ENCODE results near the gene BTNL8.

Gene BTNL8

DNA sequence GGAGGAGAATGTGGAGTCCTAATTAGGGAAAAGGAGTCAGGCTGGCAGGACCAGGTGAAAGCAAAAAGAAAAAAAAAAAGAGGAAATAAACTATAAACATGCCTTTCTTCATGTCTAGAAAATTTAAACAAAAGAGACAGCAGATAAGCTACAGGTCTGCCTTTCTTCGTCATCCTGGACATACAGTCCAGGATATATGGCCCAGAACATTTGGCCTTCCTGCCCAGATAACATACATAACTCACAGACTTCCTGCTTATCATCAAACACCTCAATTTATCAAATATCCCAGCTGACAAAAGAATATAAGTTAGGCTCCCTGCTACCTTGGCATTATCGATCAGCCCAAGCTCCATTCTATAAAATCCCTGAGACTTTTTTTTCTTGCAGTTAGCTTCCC, 11.2 kb downstream of the BTNL8 start:
- TF ChIP-seq FOXM1 (IDR thresholded peaks at IDR 0.05; ENCODE audit: borderline replicate concordance, low read depth) (no peak), TEAD4 (IDR thresholded peaks at IDR 0.05) (no peak), TAF1 (IDR thresholded peaks at IDR 0.05; ENCODE audit: low read depth) (no peak), TCF12 (IDR thresholded peaks at IDR 0.05; ENCODE audit: low read depth) (no peak), NFIC (IDR thresholded peaks at IDR 0.05) (no peak), EP300 (IDR thresholded peaks at IDR 0.05; ENCODE audit: borderline replicate concordance) (no peak), ZBTB7A (IDR thresholded peaks at IDR 0.05; ENCODE audit: low read depth) (no peak), YY1 (IDR thresholded peaks at IDR 0.05; ENCODE audit: low read depth) (no peak), RAD21 (IDR thresholded peaks at IDR 0.05; ENCODE audit: low read depth) (no peak), EGR1 (IDR thresholded peaks at IDR 0.05) (no peak), CEBPB (IDR thresholded peaks at IDR 0.05) (no peak), CREB1 (IDR thresholded peaks at IDR 0.05; ENCODE audit: low read depth) (no peak)
- TF ChIP-seq, protein P1, sequence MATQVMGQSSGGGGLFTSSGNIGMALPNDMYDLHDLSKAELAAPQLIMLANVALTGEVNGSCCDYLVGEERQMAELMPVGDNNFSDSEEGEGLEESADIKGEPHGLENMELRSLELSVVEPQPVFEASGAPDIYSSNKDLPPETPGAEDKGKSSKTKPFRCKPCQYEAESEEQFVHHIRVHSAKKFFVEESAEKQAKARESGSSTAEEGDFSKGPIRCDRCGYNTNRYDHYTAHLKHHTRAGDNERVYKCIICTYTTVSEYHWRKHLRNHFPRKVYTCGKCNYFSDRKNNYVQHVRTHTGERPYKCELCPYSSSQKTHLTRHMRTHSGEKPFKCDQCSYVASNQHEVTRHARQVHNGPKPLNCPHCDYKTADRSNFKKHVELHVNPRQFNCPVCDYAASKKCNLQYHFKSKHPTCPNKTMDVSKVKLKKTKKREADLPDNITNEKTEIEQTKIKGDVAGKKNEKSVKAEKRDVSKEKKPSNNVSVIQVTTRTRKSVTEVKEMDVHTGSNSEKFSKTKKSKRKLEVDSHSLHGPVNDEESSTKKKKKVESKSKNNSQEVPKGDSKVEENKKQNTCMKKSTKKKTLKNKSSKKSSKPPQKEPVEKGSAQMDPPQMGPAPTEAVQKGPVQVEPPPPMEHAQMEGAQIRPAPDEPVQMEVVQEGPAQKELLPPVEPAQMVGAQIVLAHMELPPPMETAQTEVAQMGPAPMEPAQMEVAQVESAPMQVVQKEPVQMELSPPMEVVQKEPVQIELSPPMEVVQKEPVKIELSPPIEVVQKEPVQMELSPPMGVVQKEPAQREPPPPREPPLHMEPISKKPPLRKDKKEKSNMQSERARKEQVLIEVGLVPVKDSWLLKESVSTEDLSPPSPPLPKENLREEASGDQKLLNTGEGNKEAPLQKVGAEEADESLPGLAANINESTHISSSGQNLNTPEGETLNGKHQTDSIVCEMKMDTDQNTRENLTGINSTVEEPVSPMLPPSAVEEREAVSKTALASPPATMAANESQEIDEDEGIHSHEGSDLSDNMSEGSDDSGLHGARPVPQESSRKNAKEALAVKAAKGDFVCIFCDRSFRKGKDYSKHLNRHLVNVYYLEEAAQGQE (IDR thresholded peaks at IDR 0.05; ENCODE audit: low read depth), result no peak
- TF ChIP-seq, protein P2, sequence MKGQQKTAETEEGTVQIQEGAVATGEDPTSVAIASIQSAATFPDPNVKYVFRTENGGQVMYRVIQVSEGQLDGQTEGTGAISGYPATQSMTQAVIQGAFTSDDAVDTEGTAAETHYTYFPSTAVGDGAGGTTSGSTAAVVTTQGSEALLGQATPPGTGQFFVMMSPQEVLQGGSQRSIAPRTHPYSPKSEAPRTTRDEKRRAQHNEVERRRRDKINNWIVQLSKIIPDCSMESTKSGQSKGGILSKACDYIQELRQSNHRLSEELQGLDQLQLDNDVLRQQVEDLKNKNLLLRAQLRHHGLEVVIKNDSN (IDR thresholded peaks at IDR 0.05), result no peak
- TF ChIP-seq, protein P3, sequence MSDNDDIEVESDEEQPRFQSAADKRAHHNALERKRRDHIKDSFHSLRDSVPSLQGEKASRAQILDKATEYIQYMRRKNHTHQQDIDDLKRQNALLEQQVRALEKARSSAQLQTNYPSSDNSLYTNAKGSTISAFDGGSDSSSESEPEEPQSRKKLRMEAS (IDR thresholded peaks at IDR 0.05), result no peak

DNA sequence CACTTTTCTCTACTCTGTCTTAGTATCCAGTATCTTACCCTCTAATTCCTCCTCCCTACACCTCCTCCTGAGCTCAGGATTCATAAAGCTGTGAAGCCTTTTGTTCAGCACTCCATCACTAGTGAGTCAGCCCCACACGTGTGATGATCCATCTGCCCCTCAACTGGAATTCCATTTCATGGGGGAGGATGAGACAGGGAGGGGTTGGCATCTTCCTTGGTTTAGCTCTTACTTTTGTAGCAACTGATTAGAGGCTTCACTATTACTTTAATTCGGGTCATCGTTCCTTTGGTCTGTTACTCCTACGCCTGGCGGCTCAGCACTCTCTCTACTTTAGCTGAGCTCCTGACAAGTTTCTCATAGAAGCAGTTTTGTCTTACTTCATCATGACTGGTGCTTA, 11.8 kb downstream of the BTNL8 start:
- TF ChIP-seq FOXM1 (IDR thresholded peaks at IDR 0.05; ENCODE audit: borderline replicate concordance, low read depth) (no peak), EGR1 (IDR thresholded peaks at IDR 0.05) (no peak), YY1 (IDR thresholded peaks at IDR 0.05; ENCODE audit: low read depth) (no peak), TAF1 (IDR thresholded peaks at IDR 0.05; ENCODE audit: low read depth) (no peak), CREB1 (IDR thresholded peaks at IDR 0.05; ENCODE audit: low read depth) (no peak), TEAD4 (IDR thresholded peaks at IDR 0.05) (no peak), TCF12 (IDR thresholded peaks at IDR 0.05; ENCODE audit: low read depth) (no peak), ZBTB7A (IDR thresholded peaks at IDR 0.05; ENCODE audit: low read depth) (no peak), NFIC (IDR thresholded peaks at IDR 0.05) (no peak), CEBPB (IDR thresholded peaks at IDR 0.05) (no peak)
- TF ChIP-seq, protein P3 (IDR thresholded peaks at IDR 0.05), result no peak
- TF ChIP-seq, protein P1 (IDR thresholded peaks at IDR 0.05; ENCODE audit: low read depth), result no peak
- TF ChIP-seq, protein P2 (IDR thresholded peaks at IDR 0.05), result no peak

DNA sequence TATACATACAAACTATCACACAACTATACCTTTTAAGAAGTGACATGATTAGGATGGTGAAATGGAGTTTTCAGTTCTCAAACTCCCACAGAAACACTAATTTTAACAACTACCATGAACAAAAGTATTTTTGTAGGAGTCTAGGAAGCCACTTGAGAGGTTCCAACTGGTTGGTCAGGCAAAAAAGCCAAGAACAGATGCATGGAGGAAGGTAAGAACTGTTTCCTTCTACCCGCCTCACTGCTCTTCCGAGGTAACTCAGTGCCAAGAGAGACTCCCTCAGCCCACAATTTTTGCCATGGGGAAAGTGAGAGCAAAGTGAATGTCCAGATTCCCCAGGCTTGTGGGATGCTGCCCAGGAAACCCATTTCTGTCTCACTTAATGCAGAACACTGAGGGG, 15.7 kb downstream of the BTNL8 start:
- TF ChIP-seq RAD21 (IDR thresholded peaks at IDR 0.05; ENCODE audit: low read depth) (no peak), TEAD4 (IDR thresholded peaks at IDR 0.05) (no peak), CEBPB (IDR thresholded peaks at IDR 0.05) (no peak), NFIC (IDR thresholded peaks at IDR 0.05) (no peak), ZBTB7A (IDR thresholded peaks at IDR 0.05; ENCODE audit: low read depth) (no peak)
- TF ChIP-seq, protein P1 (IDR thresholded peaks at IDR 0.05; ENCODE audit: low read depth), result no peak
- TF ChIP-seq, protein P2 (IDR thresholded peaks at IDR 0.05), result no peak

DNA sequence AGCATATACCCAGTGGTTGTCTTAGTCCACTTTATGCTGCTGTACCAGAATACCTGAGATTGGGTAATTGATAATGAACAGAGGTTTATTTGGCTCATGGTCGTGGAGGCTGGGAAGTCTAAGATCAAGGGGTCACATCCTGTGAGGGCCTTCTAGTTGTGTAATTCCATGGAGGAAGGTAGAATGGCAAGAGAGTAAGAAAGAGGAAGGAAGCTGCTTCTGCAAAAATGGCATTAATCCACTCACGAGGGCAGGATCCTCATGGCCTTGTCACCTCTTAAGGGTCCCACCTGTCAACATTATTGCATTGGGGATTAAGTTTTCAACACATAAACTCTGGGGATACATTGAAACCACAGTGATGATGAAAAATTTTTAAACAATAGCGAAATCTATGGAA, 17.0 kb downstream of the BTNL8 start:
- TF ChIP-seq TEAD4 (IDR thresholded peaks at IDR 0.05) (no peak), NFIC (IDR thresholded peaks at IDR 0.05) (no peak), YY1 (IDR thresholded peaks at IDR 0.05; ENCODE audit: low read depth) (no peak), CEBPB (IDR thresholded peaks at IDR 0.05) (no peak), RAD21 (IDR thresholded peaks at IDR 0.05; ENCODE audit: low read depth) (no peak)
- TF ChIP-seq, protein P3 (IDR thresholded peaks at IDR 0.05), result no peak

Measured in Ishikawa (cell line).